Measurements from ENCODE around the gene GMIP. TPM values are rescaled to one million over a fixed set of nuclear protein-coding genes. Genes with fewer than 3 reads are reported as not detected.
A peak's percentile ranks its signal among the peaks of the same experiment; 100 is the strongest.
"Not testable (repeated sequence)": the region's sequence is repeated elsewhere in the genome, so short reads cannot be mapped to it uniquely, and the experiment has no call there.

Gene GMIP, protein sequence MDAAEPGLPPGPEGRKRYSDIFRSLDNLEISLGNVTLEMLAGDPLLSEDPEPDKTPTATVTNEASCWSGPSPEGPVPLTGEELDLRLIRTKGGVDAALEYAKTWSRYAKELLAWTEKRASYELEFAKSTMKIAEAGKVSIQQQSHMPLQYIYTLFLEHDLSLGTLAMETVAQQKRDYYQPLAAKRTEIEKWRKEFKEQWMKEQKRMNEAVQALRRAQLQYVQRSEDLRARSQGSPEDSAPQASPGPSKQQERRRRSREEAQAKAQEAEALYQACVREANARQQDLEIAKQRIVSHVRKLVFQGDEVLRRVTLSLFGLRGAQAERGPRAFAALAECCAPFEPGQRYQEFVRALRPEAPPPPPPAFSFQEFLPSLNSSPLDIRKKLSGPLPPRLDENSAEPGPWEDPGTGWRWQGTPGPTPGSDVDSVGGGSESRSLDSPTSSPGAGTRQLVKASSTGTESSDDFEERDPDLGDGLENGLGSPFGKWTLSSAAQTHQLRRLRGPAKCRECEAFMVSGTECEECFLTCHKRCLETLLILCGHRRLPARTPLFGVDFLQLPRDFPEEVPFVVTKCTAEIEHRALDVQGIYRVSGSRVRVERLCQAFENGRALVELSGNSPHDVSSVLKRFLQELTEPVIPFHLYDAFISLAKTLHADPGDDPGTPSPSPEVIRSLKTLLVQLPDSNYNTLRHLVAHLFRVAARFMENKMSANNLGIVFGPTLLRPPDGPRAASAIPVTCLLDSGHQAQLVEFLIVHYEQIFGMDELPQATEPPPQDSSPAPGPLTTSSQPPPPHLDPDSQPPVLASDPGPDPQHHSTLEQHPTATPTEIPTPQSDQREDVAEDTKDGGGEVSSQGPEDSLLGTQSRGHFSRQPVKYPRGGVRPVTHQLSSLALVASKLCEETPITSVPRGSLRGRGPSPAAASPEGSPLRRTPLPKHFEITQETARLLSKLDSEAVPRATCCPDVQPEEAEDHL
- total RNA-seq: 3.7 TPM

DNA sequence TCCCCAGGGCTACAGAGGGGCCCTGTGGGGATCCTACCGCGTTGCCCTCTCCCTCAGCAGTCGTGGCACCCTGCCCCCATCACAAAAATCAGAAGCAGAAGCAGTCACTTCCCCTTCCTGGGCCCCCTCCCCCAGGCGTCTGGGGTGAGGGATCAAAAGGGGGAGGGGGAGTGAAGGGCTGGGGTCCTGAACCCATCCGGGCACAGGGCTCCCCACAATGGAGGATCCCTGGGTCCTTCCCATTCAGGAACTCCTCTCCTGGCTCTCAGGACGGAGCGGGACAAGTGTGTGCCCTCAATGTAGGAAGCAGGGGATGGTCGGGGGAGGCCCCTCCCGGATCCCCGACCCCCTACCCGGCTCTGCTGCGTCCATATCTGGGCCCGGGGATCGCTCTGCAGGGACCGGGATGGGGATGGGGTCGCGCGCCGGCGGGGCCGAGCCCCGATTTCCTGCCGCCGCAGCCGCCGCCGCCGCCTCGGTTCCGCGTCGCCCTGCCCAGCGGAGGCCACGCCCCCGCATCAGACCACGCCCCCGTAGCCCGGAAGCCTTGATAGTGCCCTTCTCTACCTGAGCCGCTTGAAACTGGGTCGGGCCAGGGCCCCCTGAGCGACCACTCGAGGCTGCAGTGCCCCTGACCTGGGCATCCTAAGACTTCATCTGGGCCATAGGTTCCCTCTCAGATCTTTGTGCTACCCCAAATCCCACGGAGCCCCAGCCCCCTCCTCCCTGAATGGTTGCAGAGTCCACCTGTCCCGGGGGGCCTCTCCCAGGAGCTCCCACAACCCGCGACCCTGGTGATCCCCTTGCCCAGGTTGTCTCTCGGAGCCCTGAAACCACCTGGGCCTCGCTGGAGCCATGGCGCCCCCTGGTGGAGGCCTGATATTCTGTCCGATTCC, at the start of gene GMIP:
TSS of gene GMIP (minus strand) at position 500 of the 896 bp plus-strand sequence. CDS start at position 372, 128 bp downstream.
- DNase-seq (ENCODE audit: low spot score): peak; percentile 79
- peak; percentile 92 for ATAC-seq

DNA sequence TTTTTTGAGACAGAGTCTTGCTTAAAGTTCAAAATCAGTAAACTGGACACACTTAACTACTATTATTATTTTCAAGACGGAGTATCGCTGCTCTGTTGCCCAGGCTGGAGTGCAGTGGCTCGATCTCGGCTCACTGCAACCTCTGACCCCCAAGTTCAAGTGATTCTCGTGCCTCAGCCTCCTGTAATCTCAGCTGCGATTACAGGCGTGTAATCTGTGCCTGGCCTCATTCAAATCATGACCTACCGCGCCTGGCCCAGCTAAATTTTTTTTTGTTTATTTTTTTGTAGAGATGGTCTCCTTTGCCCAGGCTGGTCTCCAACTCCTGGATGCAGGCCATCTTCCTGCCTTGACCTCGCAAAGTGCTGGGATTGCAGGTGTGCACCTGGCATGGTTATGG, 48.2 kb upstream of the GMIP start:
- ATAC-seq (no peak), DNase-seq (ENCODE audit: low spot score) (no peak)

DNA sequence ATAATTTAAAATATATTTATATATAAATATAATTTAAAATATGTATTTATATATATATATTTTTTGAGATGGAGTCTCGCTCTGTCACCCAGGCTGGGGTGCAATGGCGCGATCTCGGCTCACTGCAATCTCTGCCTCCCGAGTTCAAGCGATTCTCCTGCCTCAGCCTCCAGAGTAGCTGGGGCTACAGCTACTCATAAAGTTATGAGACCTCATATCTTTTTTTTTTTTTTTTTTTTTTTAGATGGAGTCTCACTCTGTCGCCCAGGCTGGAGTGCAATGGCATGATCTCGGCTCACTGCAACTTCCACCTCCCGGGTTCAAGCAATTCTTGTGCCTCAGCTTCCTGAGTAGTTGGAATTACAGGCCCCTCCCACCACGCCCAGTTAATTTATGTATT, 45.6 kb upstream of the GMIP start:
- not testable (repeated sequence) for ATAC-seq; DNase-seq (ENCODE audit: low spot score)

DNA sequence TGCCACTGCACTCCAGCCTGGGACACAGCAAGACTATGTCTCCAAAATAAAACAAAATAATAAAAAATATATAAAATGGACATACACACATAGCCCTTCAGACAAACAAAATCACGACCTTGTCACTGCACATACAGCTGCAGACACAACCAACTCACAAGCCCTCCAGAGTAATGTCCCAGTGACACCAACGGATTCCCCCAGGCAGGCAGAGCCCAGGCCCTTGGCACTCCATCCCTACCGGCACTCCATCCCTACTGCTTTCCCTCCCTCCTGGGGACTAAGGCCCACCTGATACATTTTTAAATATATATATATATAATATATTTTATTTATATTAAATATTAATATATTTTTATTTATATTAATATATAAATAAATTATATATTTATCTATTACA, 43.6 kb upstream of the GMIP start:
- ATAC-seq: no peak
- DNase-seq (ENCODE audit: low spot score): no peak

DNA sequence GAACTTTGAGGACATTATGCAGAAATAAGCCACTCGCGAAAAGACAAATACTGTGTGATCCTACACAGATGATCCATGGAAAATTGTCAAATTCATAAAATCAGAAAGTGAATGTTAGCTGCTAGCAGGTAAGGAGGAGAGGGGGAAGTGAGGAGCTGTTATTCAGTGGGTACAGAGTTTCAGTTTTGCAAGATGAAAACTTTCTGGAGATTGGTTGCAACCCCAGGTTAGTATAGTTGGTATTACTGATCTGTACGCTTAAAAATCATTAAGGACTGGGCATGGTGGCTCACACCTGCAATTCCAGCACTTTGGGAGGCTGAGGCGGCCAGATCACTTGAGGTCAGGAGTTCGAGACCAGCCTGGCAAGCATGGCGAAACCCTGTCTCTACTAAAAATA, 43.1 kb upstream of the GMIP start:
- DNase-seq (ENCODE audit: low spot score) (no peak), ATAC-seq (no peak)

DNA sequence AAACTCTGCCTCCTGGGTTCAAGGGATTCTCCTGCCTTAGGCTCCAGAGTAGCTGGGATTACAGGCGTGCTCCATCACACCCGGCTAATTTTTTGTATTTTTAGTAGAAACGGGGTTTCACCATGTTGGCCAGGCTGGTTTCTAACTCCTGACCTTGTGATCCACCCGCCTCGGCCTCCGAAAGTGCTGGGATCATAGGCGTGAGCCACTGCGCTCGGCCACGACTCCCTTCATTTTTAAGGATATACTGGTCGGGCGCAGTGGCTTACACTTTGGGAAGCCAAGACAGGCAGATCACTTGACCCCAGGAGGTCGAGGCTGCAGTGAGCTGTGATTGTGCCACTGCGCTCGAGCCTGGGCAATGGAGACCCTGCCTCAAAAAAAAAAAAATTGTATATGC, 42.7 kb upstream of the GMIP start:
- DNase-seq (ENCODE audit: low spot score); ATAC-seq: not testable (repeated sequence)

DNA sequence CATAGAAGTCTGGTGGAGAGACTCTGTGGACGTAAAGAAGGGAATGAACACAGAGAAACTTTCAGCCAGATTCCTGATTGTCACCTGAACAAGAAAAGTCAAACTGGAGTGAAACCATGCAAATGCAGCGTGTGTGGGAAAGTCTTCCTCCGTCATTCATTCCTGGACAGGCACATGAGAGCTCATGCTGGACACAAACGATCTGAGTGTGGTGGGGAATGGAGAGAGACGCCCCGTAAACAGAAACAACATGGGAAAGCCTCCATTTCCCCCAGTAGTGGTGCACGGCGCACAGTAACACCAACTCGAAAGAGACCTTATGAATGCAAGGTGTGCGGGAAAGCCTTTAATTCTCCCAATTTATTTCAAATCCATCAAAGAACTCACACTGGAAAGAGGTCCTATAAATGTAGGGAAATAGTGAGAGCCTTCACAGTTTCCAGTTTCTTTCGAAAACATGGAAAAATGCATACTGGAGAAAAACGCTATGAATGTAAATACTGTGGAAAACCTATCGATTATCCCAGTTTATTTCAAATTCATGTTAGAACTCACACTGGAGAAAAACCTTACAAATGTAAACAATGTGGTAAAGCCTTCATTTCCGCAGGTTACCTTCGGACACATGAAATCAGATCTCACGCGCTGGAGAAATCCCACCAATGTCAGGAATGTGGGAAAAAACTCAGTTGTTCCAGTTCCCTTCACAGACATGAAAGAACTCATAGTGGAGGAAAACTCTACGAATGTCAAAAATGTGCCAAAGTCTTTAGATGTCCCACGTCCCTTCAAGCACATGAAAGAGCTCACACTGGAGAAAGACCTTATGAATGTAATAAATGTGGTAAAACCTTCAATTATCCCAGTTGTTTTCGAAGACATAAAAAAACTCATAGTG, 36.0 kb upstream of the GMIP start:
- ATAC-seq (no peak), DNase-seq (ENCODE audit: low spot score) (no peak)

DNA sequence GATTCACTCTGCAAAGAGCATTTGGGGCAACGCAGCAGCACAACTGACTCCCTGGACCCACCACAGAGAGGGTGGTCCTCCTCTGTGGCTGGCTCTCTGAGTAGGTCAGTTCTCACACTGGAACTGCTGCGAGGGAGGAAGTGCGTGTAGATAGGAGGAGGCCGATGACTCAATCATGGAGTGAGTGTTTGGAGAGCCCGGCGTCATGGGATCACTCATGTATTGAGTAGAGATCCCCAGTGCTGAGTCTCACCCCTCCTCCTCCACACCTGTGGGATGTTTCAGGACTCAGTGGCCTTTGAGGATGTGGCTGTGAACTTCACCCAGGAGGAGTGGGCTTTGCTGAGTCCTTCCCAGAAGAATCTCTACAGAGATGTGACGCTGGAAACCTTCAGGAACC, 34.1 kb upstream of the GMIP start:
- no peak for DNase-seq (ENCODE audit: low spot score)
- no peak for ATAC-seq

DNA sequence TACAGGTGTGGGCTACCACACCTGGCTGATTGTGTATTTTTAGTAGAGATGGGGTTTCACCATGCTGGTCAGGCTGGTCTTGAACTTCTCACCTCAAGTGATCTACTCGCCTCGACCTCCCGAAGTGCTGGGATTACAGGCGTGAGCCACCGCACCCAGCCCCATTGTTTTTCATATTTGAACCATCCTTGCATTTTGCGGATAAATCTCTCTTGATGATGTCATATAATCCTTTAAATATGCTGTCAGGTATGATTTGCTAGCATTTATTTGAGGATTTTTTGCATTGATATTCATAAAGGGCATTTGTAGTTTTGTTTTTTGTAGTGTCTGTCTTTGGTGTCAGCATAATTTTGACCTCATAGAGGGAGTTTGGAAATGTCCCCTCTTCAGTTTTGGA, 30.9 kb upstream of the GMIP start:
- ATAC-seq: no peak
- DNase-seq (ENCODE audit: low spot score): no peak

DNA sequence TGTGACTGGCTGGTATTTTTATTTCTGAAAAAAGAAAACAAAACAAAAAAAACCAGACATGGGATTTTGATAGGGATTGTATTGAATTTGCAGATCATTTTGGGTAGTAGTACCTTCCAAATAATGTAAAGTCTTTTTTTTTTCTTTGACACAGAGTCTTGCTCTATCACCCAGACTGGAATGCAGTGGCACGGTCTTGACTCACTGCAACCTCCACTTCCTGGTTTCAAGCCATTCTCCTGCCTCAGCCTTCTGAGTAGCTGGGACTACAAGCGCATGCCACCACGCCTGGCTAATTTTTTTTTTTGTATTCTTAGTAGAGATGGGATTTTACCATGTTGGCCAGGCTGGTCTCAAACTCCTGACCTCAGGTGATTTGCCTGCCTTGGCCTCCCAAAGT, 29.4 kb upstream of the GMIP start:
- ATAC-seq: no peak
- DNase-seq (ENCODE audit: low spot score): no peak

DNA sequence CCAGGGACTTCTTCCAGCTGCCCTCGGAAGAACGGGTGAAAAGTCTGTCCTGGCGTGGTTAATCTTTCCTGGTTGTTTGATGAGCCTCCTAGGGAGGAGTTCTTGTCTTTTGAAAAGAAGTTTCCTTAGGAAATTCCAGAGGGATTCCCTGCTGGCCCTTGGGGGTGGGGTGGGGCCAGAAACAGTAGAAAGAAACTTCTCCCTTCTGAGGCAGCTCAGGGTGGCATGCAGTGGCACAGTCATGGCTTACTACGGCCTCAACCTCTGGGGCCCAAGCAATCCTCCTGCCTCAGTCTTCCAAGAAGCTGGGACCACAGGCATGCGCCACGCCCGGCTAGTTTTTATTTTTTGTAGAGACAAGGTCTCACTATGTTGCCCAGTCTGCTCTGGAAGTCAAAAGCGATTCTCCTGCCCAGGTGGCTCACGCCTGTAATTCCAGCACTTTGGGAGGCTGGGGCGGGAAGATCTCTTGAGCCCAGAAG, 26.7 kb upstream of the GMIP start:
- ATAC-seq: no peak
- no peak for DNase-seq (ENCODE audit: low spot score)

DNA sequence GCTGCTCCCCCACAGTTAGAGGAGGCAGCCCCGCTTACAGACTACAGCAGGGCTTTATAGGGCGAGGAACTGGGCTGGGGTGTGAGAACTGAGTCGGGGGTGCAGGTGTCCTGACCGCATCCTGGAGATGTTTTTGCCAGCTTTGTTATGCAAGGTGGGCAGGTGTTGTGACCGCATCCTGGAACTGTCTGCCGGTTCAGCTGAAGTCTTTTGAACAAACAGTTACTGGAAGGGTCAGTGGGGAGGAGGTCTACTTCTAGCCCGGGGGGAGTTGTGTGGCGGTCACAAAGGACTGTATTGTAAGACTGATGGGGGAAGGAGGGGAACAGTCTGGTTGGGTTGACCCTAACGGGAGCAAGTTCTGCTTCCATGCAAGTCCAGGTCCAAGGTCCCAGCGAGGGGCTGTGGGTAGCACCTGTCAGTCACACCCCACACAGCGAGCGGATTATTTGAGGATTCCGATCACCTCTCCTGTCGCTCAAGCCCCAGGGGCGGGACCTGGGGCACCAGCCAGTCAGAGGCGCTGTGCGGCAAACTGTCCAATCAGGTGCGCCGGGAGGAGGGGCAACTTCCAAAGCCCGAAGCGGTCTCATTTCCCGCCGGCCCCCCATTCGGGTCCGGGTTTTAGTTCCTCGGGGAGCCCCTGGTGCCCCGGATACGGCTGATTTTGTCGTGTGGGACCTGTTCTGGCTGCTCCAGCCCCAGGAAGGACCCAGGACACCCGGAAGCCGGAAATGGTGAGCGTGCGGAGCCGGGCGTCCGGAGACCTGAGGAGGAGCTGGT, 25.0 kb upstream of the GMIP start, which contains the start of gene ZNF101:
TSS of gene ZNF101 (plus strand) at position 610 of the 783 bp plus-strand sequence. CDS start at position 735, 125 bp downstream.
- DNase-seq (ENCODE audit: low spot score): peak; percentile 93
- peak; percentile 84 for ATAC-seq

DNA sequence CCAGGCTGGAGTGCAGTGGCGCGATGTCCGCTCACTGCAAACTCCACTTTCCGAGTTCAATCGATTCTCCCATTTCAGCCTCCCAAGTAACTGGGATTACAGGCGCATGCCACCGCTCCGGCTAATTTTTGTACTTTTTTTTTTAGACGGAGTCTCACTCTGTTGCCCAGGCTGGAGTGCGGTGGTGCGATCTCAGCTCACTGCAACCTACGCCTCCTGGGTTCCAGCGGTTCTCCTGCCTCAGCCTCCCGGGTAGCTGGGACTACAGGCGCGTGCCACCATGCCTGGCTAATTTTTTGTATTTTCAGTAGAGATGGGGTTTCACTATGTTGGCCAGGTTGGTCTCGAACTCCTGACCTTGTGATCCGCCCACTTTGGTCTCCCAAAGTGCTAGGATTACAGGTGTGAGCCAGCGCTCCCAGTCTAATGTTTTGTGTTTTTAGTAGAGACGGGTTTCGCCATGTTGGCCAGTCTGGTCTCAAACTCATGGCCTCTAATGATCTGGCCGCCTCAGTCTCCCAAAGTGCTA, 22.0 kb upstream of the GMIP start:
- not testable (repeated sequence) for DNase-seq (ENCODE audit: low spot score); ATAC-seq

DNA sequence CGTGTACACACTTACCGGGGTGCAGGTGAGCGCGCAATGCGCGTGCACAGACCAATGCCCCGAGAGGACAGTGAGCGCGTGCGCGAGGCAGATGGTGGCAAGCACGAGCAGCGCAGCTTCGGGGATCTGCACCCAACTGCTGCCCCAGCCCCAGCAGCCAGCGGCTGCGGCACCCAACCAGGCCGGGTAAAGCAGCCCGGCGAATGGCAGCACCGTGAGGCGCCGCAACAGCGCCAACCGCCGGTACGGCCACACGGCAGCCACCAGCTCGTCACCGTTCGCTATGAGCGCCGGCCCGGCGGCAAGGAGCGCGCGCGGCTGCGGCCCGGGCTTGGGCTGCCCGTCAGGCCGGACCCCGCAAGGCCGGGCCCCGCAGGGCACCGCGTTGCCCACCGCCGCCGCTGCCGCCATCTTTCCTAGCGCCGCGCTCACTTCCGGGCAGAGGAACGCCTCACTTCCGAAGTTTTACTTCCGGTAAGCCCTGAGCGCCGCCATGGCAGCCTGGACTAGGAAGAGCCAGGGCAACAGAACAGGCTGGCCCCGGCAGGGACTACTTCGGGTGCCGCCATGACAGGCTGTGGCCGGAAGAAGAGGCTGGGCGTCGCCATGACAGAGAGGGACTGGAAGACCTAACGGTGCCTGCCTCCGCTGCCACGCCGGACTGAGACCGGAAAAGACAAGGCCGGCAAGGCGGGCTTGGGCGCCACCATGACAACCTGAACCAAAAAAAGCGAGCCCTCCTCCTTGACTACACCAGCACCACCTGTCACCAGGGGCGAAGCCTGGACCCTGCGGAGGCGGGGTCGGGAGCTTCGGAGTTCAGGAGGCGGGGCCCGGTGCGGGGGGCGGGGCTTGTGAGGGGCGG, 20.0 kb upstream of the GMIP start, which contains the start of gene ATP13A1:
TSS of gene ATP13A1 (minus strand) at position 421 of the 865 bp plus-strand sequence. CDS start at position 411, 10 bp downstream.
- ATAC-seq: peak; percentile 92
- DNase-seq (ENCODE audit: low spot score): peak; percentile 97

DNA sequence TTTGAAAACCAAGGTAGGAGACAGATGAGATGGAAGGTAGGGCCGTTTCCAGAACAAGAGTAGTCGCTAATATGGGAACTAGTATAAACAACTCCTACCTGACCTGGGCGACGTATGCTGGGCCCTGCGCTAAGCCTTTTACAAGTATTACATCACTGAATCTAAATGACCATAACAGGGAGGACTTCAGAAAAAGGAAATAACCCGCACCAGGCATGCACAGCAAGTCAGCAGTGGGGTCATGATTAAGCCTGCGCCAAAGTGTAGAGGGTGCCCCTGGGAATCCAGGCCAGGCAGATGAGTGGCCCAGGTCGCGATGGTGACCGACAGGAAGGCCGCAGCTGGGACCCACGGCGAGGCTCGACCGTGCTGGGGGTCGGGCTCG, 19.4 kb upstream of the GMIP start:
- ATAC-seq (no peak), DNase-seq (ENCODE audit: low spot score) (no peak)

DNA sequence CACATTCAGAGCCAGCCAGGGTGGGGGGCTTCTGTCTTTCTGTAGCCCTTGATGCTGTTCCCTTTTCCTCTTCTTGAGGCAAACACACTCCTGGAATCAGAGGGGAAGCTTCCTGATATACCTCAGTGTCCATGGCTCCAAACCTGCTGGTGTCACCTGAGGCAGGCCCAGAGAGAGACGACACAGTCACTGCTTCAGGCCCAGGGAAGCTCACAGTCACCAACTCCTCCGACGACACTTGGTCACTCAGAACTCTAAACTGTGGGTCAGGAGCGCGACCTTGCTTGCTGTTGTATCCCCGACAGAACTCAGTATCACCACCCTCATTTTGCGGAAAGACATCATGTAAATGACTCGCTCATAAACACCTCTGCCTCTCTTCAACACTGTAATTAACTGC, 18.9 kb upstream of the GMIP start:
- ATAC-seq (no peak), DNase-seq (ENCODE audit: low spot score) (no peak)

DNA sequence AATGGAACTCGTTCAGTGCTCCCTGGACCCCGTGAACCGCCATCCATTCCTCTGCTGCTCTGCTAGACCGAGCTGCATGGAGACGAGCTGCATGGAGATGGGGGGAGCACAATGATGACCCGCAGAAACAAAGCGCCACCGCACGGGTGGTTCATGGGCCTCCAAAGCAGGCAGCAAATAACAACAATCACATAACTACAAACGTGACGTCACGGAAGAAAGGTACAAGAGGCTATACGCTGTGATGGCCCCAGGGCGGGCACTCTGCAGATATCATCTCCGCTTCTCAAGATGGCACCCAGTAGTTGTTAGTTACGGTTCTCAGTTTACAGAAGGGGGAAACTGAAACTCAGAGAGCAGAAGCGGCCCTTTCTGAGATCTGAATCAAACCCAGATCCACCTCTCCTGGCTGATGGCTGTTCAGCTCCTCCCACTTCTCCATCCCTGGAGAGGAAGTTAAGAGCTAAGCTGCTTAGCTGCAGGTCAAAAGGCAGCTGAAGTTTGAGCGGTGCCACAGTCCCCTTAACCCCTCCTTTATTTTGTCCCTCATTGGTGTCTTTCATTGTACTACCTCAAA, 18.3 kb upstream of the GMIP start:
- ATAC-seq: no peak
- DNase-seq (ENCODE audit: low spot score): no peak
